Limb (tissue), 2 donors: Measurements from ENCODE around the gene ZNHIT6.
"Not testable (repeated sequence)": the region's sequence is repeated elsewhere in the genome, so short reads cannot be mapped to it uniquely, and the experiment has no call there.

ENCODE experiments used
- DNase-seq, 2 donors: peaks; one replicate each; pipeline ENCODE4 v3.0.0-alpha.2; 2016; ENCODE audit errors: extremely low spot score in 2 of 2

Gene ZNHIT6

DNA sequence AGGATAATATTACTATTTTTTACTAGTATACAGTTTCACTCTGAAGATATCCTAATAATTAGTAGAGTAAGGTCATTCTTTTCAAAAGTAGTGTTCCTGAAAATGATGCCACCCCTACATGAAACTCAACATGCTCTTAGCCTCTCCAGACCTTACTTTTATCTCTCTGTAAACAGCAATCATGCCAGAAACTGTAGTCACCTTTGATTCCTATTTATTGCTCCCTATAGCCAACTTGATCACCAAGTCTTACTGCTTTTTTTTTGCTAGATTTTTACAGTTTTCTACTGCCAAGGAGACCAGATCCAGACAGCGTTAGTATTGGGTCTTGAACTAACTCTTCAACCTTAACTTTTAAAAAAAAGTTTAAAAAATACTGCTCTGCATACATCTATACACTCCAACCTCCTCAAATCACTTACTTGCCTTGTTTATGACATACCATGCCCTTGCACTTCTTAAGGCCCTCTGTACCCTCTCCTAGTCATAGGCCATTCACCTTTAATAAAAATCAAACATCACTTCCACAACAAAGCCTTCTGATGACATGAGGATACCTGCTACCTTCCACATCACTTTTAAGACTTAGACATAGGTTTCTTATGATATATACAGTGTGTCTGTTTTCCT lies 36.1 kb downstream of the ZNHIT6 start:
- DNase-seq, result no peak

DNA sequence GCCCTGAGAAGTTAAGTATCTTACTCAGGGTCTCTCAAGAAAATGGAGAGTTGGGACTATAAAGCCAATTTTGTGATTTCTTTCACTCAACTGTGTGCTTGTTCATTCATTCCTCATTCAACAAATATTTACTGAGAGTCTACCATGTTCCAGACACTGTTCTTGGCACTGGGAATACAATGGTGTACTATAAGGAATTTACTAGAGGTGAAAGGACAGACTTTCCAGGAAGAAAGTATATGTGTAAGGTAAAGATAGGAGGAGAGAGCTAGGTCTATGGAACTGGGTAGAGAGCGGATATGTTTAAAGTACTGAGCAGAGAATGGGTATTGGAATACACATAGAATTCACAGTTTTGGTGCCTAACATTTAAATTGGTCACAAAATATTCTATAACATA lies 42.3 kb downstream of the ZNHIT6 start:
- DNase-seq, result no peak

GRCh38 chr1:85663382-85663781 lies 44.9 kb downstream of the ZNHIT6 start:
- no peak for DNase-seq

DNA sequence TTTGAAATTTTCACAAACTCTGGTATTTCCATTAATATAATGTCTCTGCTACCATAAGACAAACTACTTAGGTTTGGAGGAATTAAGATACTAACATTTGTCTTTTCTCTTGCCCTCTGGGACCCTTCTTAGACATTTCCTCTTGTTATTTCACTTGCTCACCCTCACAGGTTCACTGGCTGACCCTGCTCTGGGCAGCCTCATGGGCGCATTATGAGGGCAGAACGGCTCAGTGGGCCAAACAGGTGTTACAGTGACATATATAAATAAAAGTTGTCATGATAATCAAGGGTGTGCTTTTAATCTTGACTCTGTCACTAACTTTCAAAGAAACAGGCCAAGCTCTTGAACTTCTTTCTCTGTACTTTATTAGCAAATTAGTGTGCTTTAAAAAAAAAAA lies 46.5 kb downstream of the ZNHIT6 start:
- DNase-seq, result no peak

- no peak for DNase-seq
These were observed 47.7 kb downstream of the ZNHIT6 start for GRCh38 chr1:85660541-85660940.

GRCh38 chr1:85659174-85659573 lies 49.1 kb downstream of the ZNHIT6 start:
- no peak for DNase-seq

- DNase-seq, result no peak
These were observed 51.3 kb downstream of the ZNHIT6 start for GRCh38 chr1:85656948-85657347.

- DNase-seq, result no peak
These were observed 52.0 kb downstream of the ZNHIT6 start for GRCh38 chr1:85656256-85656655.

DNA sequence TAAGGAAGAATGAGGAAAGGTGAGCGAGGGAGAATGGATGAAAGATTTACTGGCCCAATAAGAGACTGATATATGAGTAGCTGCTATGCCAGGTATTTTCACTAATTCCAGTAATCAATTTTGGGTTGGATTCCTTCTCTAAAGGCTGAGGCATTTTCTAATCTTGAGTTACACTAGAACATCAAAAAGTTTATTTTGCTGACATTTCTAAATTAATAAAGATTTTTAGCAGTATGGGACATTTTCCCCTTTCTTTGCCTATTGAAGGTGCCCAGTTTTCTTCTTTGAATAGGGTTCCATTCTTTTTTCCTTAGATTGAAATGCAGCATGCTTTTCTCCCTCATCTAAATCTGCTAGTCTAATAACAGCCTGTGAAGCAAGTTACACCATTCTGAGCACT lies 52.9 kb downstream of the ZNHIT6 start:
- DNase-seq, result no peak

- no peak for DNase-seq
These were observed 54.0 kb downstream of the ZNHIT6 start for GRCh38 chr1:85654066-85654782.

GRCh38 chr1:85652327-85652726 lies 55.9 kb downstream of the ZNHIT6 start:
- DNase-seq, result no peak

DNA sequence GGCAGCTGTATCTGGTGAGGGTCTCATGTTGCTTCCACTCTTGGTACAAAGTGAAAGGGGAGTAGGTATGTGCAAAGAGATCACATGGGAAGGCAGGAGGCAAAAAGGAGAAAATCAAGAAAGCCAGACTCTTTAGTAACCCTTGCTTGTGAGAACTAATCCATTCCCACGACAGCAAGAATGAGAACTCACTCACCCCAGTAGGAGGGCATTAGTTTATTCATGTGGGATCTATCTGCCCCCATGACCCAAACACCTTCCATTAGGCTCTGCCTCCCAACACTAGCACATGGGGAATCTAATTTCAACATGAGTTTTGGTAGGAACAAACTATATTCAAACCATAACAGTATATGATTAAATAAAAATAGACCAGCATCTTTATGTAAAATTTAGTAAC lies 57.6 kb downstream of the ZNHIT6 start:
- no peak for DNase-seq

- no peak for DNase-seq
These were observed 58.6 kb downstream of the ZNHIT6 start for GRCh38 chr1:85649591-85649990.

DNA sequence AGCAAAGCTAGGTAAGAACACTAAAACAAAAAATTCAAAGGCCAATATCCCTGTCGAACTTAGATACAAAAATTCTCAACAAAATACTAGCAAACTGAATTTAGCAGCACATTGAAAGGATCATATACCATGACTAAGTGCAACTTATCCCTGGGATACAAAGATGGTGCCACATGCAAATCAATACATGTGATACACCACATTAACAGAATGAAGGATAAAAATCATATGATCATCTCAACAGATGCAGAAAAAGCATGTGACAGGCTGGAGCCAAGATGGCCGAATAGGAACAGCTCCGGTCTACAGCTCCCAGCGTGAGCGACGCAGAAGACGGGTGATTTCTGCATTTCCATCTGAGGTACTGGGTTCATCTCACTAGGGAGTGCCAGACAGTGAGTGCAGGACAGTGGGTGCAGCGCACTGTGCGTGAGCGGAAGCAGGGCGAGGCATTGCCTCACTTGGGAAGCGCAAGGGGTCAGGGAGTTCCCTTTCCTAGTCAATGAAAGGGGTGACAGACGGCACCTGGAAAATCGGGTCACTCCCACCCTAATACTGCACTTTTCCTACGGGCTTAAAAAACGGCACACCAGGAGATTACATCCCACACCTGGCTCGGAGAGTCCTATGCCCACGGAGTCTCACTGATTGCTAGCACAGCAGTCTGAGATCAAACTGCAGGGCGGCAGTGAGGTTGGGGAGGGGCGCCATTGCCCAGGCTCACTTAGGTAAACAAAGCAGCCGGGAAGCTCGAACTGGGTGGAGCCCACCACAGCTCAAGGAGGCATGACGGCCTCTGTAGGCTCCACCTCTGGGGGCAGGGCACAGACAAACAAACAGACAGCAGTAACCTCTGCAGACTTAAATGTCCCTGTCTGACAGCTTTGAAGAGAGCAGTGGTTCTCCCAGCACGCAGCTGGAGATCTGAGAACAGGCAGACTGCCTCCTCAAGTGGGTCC lies 66.4 kb downstream of the ZNHIT6 start:
- not testable (repeated sequence) for DNase-seq

- not testable (repeated sequence) for DNase-seq
These were observed 68.3 kb downstream of the ZNHIT6 start for GRCh38 chr1:85639920-85640319.

DNA sequence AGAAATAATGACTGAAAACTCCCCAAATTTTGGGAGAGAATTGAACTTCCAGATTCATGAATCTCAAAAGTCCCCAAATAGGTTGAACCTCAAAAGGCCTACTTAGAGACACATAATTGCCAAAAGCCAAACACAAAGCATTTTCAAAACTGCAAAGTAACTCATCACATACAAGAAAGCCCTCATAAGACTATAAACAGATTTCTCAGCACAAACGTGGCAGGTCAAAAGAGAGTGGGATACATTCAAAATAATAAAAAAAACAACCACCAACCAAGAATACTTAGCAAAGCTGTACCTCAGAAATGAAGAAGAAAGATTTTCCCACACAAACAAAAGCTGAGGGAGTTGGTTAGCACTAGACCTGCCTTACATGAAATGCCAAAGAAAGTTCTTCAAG lies 69.8 kb downstream of the ZNHIT6 start:
- no peak for DNase-seq

- no peak for DNase-seq
These were observed 77.7 kb downstream of the ZNHIT6 start for GRCh38 chr1:85630493-85630892.

GRCh38 chr1:85629532-85629920 lies 78.7 kb downstream of the ZNHIT6 start:
- DNase-seq, result no peak

GRCh38 chr1:85628791-85629531 lies 79.3 kb downstream of the ZNHIT6 start:
- DNase-seq, result peak; percentile 51 to 58

GRCh38 chr1:85626818-85627217 lies 81.4 kb downstream of the ZNHIT6 start:
- DNase-seq, result no peak

DNA sequence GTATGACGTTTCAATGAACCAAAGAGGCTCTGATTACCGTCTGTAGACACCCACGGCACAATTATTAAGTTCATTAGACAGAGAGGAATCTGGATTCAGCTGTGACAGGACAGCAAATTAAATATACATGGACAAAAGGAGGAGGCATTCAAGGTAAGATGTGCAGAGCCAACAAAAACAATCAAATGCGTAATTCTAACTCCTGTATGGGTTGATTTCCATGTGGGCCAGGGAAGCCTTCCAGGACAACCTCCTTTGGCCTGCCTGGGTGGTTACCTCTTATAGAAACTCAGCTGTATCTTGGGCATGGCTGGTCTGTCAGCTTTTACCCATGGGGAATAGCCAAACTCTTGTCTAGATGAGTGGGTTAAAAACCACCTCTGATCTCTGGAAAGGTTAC lies 83.9 kb downstream of the ZNHIT6 start:
- no peak for DNase-seq
